Lung (tissue), 12 donors: Measurements from ENCODE around the gene CCDC137. TPM values are rescaled to one million over a fixed set of nuclear protein-coding genes. Genes with fewer than 3 reads are reported as not detected.
A peak's percentile ranks its signal among the peaks of the same experiment; 100 is the strongest.

Experiments
- ATAC-seq: fragments of 200-7000 bp; cut with Tn5 transposase; one replicate; pipeline ENCODE4 v1.9.1; 2020; ENCODE audit warnings: moderate number of reproducible peaks; ENCODE audit not compliant: insufficient read depth, low FRiP score
- DNase-seq, 3 donors: peaks; one replicate each; pipeline ENCODE4 v3.0.0-alpha.2; 2013 to 2017
- H3K27ac ChIP-seq, 2 donors: one replicate each; pipeline ENCODE4 v1.5.1; 2013; ENCODE audit warnings: mild to moderate bottlenecking in 2 of 2, moderate library complexity in 2 of 2, control low read depth in 1 of 2, inconsistent platforms in 1 of 2, low read depth in 1 of 2, low read length in 1 of 2
- H3K27me3 ChIP-seq, 3 donors: one replicate each; pipeline ENCODE4 v1.5.1; 2013; ENCODE audit warnings: low read length in 2 of 3; ENCODE audit not compliant: control insufficient read depth in 3 of 3, insufficient read depth in 3 of 3
- H3K36me3 ChIP-seq, 4 donors: one replicate each; pipeline ENCODE4 v1.5.1; 2013; ENCODE audit warnings: low read length in 4 of 4, mild to moderate bottlenecking in 1 of 4, moderate library complexity in 1 of 4; ENCODE audit not compliant: control insufficient read depth in 4 of 4, insufficient read depth in 4 of 4
- H3K4me1 ChIP-seq, 5 donors: one replicate each; pipeline ENCODE4 v1.5.1; 2013; ENCODE audit warnings: low read length in 5 of 5, mild to moderate bottlenecking in 2 of 5, moderate library complexity in 1 of 5; ENCODE audit not compliant: control insufficient read depth in 5 of 5, insufficient read depth in 5 of 5
- H3K4me3 ChIP-seq: one replicate; pipeline ENCODE4 v1.5.1; 2013; ENCODE audit warnings: mild to moderate bottlenecking, control low read depth, moderate library complexity
- H3K9ac ChIP-seq, 2 donors: one replicate each; pipeline ENCODE4 v1.5.1; 2013; ENCODE audit warnings: low read length in 2 of 2, control low read depth in 1 of 2; ENCODE audit not compliant: insufficient read depth in 1 of 2
- H3K9me3 ChIP-seq, 4 donors: one replicate each; pipeline ENCODE4 v1.5.1; 2013; ENCODE audit warnings: low read length in 3 of 4, mild to moderate bottlenecking in 1 of 4, moderate library complexity in 1 of 4; ENCODE audit not compliant: control insufficient read depth in 4 of 4, insufficient read depth in 3 of 4
- CTCF ChIP-seq: IDR thresholded peaks from 2 replicates; pipeline ENCODE4 v1.5.1; 2012; ENCODE audit warnings: mild to moderate bottlenecking; ENCODE audit errors: control extremely low read depth, extremely low read depth
- WGBS, 2 donors: extraction: QIAGEN DNeasy Blood & Tissue Kit; methylation state at CpG; one replicate each; pipeline ENCODE4 v1.1.7; 2013; 5-methylcytosine and 5-hydroxymethylcytosine counted together
- polyA plus RNA-seq, 2 donors: library from polyadenylated mRNA; stranded (reverse); fragments of 200-250 nt; gene quantifications; one replicate each; pipeline ENCODE4 v1.2.1, GENCODE V29; 2013
- total RNA-seq, 2 donors: library from RNA; depleted of rRNA in 1 of 2; stranded (reverse); fragments of >200 nt in 1 of 2; gene quantifications; one replicate each; pipeline ENCODE4 v1.2.1, GENCODE V29; 2014 to 2021
- donor health status: control.
- donor health status: control.
- donor health status: Bipolar disorder and iron deficiency.
- donor health status: healthy.
- donor health status: DM: yes; HTN: yes; CAD: no.

Gene CCDC137
- total and polyA plus RNA-seq, 4 donors: 10.2 to 23.6 (median 16.7) TPM

- Histone ChIP-seq H3K27me3 (peaks cover 0 to 10% (median 9%) of the 10 kb centered on the region in 3 donors), H3K9me3 (no peaks in the 10 kb centered on the region), H3K9ac (no peak overlapping the region), H3K27ac (no peak overlapping the region), H3K4me3 (no peak overlapping the region), H3K4me1 (peaks cover 0 to 26% (median 12%) of the 10 kb centered on the region in 5 donors), H3K36me3 (peaks cover 0 to 20% (median 5%) of the 10 kb centered on the region in 4 donors)
- TF ChIP-seq CTCF: no peak
- 86 to 93% methylated on average over 25 of the region's 25 CpGs for WGBS, 2 donors
- ATAC-seq (no peak), DNase-seq (no peak)
These were observed 41.4 kb downstream of the CCDC137 start for GRCh38 chr17:81707725-81708646.

- Histone ChIP-seq H3K27me3 (peaks cover 0 to 10% (median 9%) of the 10 kb centered on the region in 3 donors), H3K4me1 (peaks cover 0 to 33% (median 12%) of the 10 kb centered on the region in 5 donors), H3K9me3 (no peaks in the 10 kb centered on the region), H3K36me3 (peaks cover 0 to 20% (median 5%) of the 10 kb centered on the region in 4 donors), H3K27ac (no peak overlapping the region), H3K9ac (no peak overlapping the region), H3K4me3 (no peak overlapping the region)
- no peak for TF ChIP-seq CTCF
- ATAC-seq: no peak
- no peak for DNase-seq
- WGBS, 2 donors: 88 to 94% methylated on average over 17 of the region's 17 CpGs
These were observed 42.2 kb downstream of the CCDC137 start for GRCh38 chr17:81708739-81709185.

GRCh38 chr17:81710514-81711308 lies 44.2 kb downstream of the CCDC137 start:
- Histone ChIP-seq H3K4me3 (no peak overlapping the region), H3K4me1 (peaks cover 0 to 32% (median 8%) of the 10 kb centered on the region in 5 donors), H3K27me3 (peaks cover 0 to 10% (median 9%) of the 10 kb centered on the region in 3 donors), H3K9me3 (no peaks in the 10 kb centered on the region), H3K9ac (no peak overlapping the region), H3K27ac (peak overlapping the region in 1 of 2 donors; percentile 15), H3K36me3 (peaks cover 0 to 16% (median under 1%) of the 10 kb centered on the region in 4 donors)
- ATAC-seq (no peak), DNase-seq (no peak)
- no peak for TF ChIP-seq CTCF
- 5 to 16% methylated on average over 29 of the region's 29 CpGs for WGBS, 2 donors
